ENCODE results near the gene RNFT2. TPM values are rescaled to one million over a fixed set of nuclear protein-coding genes. Genes with fewer than 3 reads are reported as not detected.

Gene RNFT2
- polyA plus RNA-seq, 1 donor (not counting 4 experiments of a cell fraction or from before 2014, with no cell fraction given), result 0.96 TPM

GRCh38 chr12:116803013-116803736, 65.1 kb downstream of the RNFT2 start:
- FAIRE-seq (no peak), DNase-seq (ENCODE audit: low read depth, low spot score) (no peak)
- no peak overlapping the region for H3K4me2 ChIP-seq (ENCODE audit: control insufficient read depth, extremely low read depth, insufficient read depth, low read depth, low read length)
- TF ChIP-seq EZH2 (IDR thresholded peaks at IDR 0.05; ENCODE audit: low read length) (no peak), CTCF (optimal IDR thresholded peaks at IDR 0.05 in 1 of 3, IDR thresholded peaks at IDR 0.05 in 1 of 3, conservative IDR thresholded peaks at IDR 0.05 in 1 of 3; ENCODE audit: extremely low read depth in 1 of 3, insufficient read depth in 2 of 3, low read length in 3 of 3) (no peak)
- no peak overlapping the region for H3K4me3 ChIP-seq (ENCODE audit: control insufficient read depth in 2 of 3, extremely low read depth in 1 of 3, insufficient read depth in 2 of 3, low read depth in 1 of 3, low read length in 3 of 3)
- H4K20me1 ChIP-seq (ENCODE audit: control insufficient read depth, extremely low read depth, insufficient read depth, low read length), result no peaks in the 10 kb centered on the region
- H3K27me3 ChIP-seq (ENCODE audit: control insufficient read depth, extremely low read depth, insufficient read depth, low read length), result no peaks in the 10 kb centered on the region
- H3K9ac ChIP-seq (ENCODE audit: control insufficient read depth, extremely low read depth, insufficient read depth, low read length), result no peak overlapping the region
- H3K4me1 ChIP-seq (ENCODE audit: control insufficient read depth, extremely low read depth, insufficient read depth, low read length), result peaks cover 2% of the 10 kb centered on the region
- dilution Hi-C loops (cut with MboI; ENCODE audit: extremely low pct_ligation_motif_present, low sequenced_read_pairs), result no loop called here
- H3K9me1 ChIP-seq (ENCODE audit: control insufficient read depth, extremely low read depth, insufficient read depth, low read length), result no peaks in the 10 kb centered on the region
- no peaks in the 10 kb centered on the region for H3K79me2 ChIP-seq (ENCODE audit: control insufficient read depth, insufficient read depth, low read length)
- no peaks in the 10 kb centered on the region for H3K36me3 ChIP-seq (ENCODE audit: control insufficient read depth in 2 of 2, extremely low read depth in 1 of 2, insufficient read depth in 2 of 2, low read length in 2 of 2)
- H3K27ac ChIP-seq (ENCODE audit: control insufficient read depth, insufficient read depth, low read length), result no peak overlapping the region
- H3K9me3 ChIP-seq (ENCODE audit: control insufficient read depth, low read depth, low read length), result no peaks in the 10 kb centered on the region
- H2AFZ ChIP-seq (ENCODE audit: control insufficient read depth, low read length), result no peak overlapping the region

- Histone ChIP-seq H3K4me2 (ENCODE audit: control insufficient read depth, extremely low read depth, insufficient read depth, low read depth, low read length) (no peak overlapping the region), H3K27ac (ENCODE audit: control insufficient read depth, insufficient read depth, low read length) (no peak overlapping the region), H3K9me1 (ENCODE audit: control insufficient read depth, extremely low read depth, insufficient read depth, low read length) (no peaks in the 10 kb centered on the region), H3K9me3 (ENCODE audit: control insufficient read depth, low read depth, low read length) (no peaks in the 10 kb centered on the region), H3K4me1 (ENCODE audit: control insufficient read depth, extremely low read depth, insufficient read depth, low read length) (peaks cover 2% of the 10 kb centered on the region), H3K36me3 (ENCODE audit: control insufficient read depth in 2 of 2, extremely low read depth in 1 of 2, insufficient read depth in 2 of 2, low read length in 2 of 2) (no peaks in the 10 kb centered on the region), H3K27me3 (ENCODE audit: control insufficient read depth, extremely low read depth, insufficient read depth, low read length) (no peaks in the 10 kb centered on the region), H3K4me3 (ENCODE audit: control insufficient read depth in 2 of 3, extremely low read depth in 1 of 3, insufficient read depth in 2 of 3, low read depth in 1 of 3, low read length in 3 of 3) (no peak overlapping the region), H2AFZ (ENCODE audit: control insufficient read depth, low read length) (no peak overlapping the region), H4K20me1 (ENCODE audit: control insufficient read depth, extremely low read depth, insufficient read depth, low read length) (no peaks in the 10 kb centered on the region), H3K9ac (ENCODE audit: control insufficient read depth, extremely low read depth, insufficient read depth, low read length) (no peak overlapping the region), H3K79me2 (ENCODE audit: control insufficient read depth, insufficient read depth, low read length) (no peaks in the 10 kb centered on the region)
- TF ChIP-seq EZH2 (IDR thresholded peaks at IDR 0.05; ENCODE audit: low read length), result no peak
- no peak for TF ChIP-seq CTCF (optimal IDR thresholded peaks at IDR 0.05 in 1 of 3, IDR thresholded peaks at IDR 0.05 in 1 of 3, conservative IDR thresholded peaks at IDR 0.05 in 1 of 3; ENCODE audit: extremely low read depth in 1 of 3, insufficient read depth in 2 of 3, low read length in 3 of 3)
- dilution Hi-C loops (cut with MboI; ENCODE audit: extremely low pct_ligation_motif_present, low sequenced_read_pairs), result no loop called here
- DNase-seq (ENCODE audit: low read depth, low spot score) (no peak), FAIRE-seq (no peak)
Observed at GRCh38 chr12:116804051-116804450, 65.9 kb downstream of the RNFT2 start.

Measured in keratinocyte (primary cell).